GM19035 (cell line): ENCODE data around the gene NPIPB5.
"Not testable (repeated sequence)": the region's sequence is repeated elsewhere in the genome, so short reads cannot be mapped to it uniquely, and the experiment has no call there.

ENCODE experiments used
- ATAC-seq: cut with Tn5 transposase; IDR thresholded peaks from one replicate; pipeline ENCODE4 v1.9.1; 2021; ENCODE audit not compliant: unreplicated experiment

The NPIPB5 gene

GRCh38 chr16:22510591-22510990 lies at the start of gene NPIPB5:
TSS of gene NPIPB5 (plus strand) at chr16:22510891. CDS start at chr16:22513802, 2,911 bp downstream.
- not testable (repeated sequence) for ATAC-seq

GRCh38 chr16:22468846-22469245 lies 41.8 kb upstream of the NPIPB5 start:
- not testable (repeated sequence) for ATAC-seq

GRCh38 chr16:22537996-22538395 lies 27.3 kb downstream of the NPIPB5 start:
- ATAC-seq, result not testable (repeated sequence)

GRCh38 chr16:22544809-22545208 lies 34.1 kb downstream of the NPIPB5 start:
- not testable (repeated sequence) for ATAC-seq

GRCh38 chr16:22546630-22547029 lies 35.9 kb downstream of the NPIPB5 start:
- ATAC-seq, result not testable (repeated sequence)

- ATAC-seq, result not testable (repeated sequence)
Measured at GRCh38 chr16:22547170-22547765, 36.6 kb downstream of the NPIPB5 start.

- ATAC-seq, result not testable (repeated sequence)
Measured at GRCh38 chr16:22549853-22550252, 39.2 kb downstream of the NPIPB5 start.

- not testable (repeated sequence) for ATAC-seq
Measured at GRCh38 chr16:22551143-22551542, 40.5 kb downstream of the NPIPB5 start.

- ATAC-seq, result not testable (repeated sequence)
Measured at GRCh38 chr16:22551651-22552050, 41.0 kb downstream of the NPIPB5 start.

GRCh38 chr16:22556759-22557158 lies 46.1 kb downstream of the NPIPB5 start:
- ATAC-seq, result not testable (repeated sequence)
